Measurements from ENCODE around the gene TBCD.

The TBCD gene

GRCh38 chr17:82832411-82832810 is 80.5 kb downstream of the TBCD start:
- no peak for DNase-seq (ENCODE audit: low read depth in 2 of 2)

GRCh38 chr17:82832881-82833475 is 81.1 kb downstream of the TBCD start:
- no peak for DNase-seq (ENCODE audit: low read depth in 2 of 2)

- DNase-seq (ENCODE audit: low read depth in 2 of 2) = no peak
Observed at GRCh38 chr17:82835122-82835521, 83.3 kb downstream of the TBCD start.

- DNase-seq (ENCODE audit: low read depth in 2 of 2) = no peak
Observed at GRCh38 chr17:82835766-82836512, 84.1 kb downstream of the TBCD start.

GRCh38 chr17:82836823-82837357 is 85.0 kb downstream of the TBCD start:
- no peak for DNase-seq (ENCODE audit: low read depth in 2 of 2)

- DNase-seq (ENCODE audit: low read depth in 2 of 2) = no peak
Observed at GRCh38 chr17:82837586-82838320, 85.9 kb downstream of the TBCD start.

GRCh38 chr17:82838386-82839063 is 86.7 kb downstream of the TBCD start:
- no peak for DNase-seq (ENCODE audit: low read depth in 2 of 2)

GRCh38 chr17:82839617-82840292 is 87.9 kb downstream of the TBCD start, which contains the start of gene ZNF750:
Gene ZNF750, minus strand, starts transcription at chr17:82840022. Its CDS starts 7,568 bp downstream, at chr17:82832454.
- no peak for DNase-seq (ENCODE audit: low read depth in 2 of 2)

- DNase-seq (ENCODE audit: low read depth in 2 of 2) = no peak
Observed at GRCh38 chr17:82840431-82840831, 88.6 kb downstream of the TBCD start.

GRCh38 chr17:82841921-82842596 is 90.2 kb downstream of the TBCD start:
- DNase-seq (ENCODE audit: low read depth in 2 of 2) = no peak

- DNase-seq (ENCODE audit: low read depth in 2 of 2) = no peak
Observed at GRCh38 chr17:82843904-82844680, 92.2 kb downstream of the TBCD start.

- no peak for DNase-seq (ENCODE audit: low read depth in 2 of 2)
Observed at GRCh38 chr17:82844796-82845162, 92.9 kb downstream of the TBCD start.

- DNase-seq (ENCODE audit: low read depth in 2 of 2) = no peak
Observed at GRCh38 chr17:82845163-82845807, 93.4 kb downstream of the TBCD start.

GRCh38 chr17:82846061-82846691 is 94.3 kb downstream of the TBCD start:
- no peak for DNase-seq (ENCODE audit: low read depth in 2 of 2)

GRCh38 chr17:82848022-82848592 is 96.2 kb downstream of the TBCD start:
- DNase-seq (ENCODE audit: low read depth in 2 of 2) = peak; percentile 29 to 49

GRCh38 chr17:82849076-82849945 is 97.4 kb downstream of the TBCD start:
- DNase-seq (ENCODE audit: low read depth in 2 of 2) = no peak

GRCh38 chr17:82851381-82851780 is 99.5 kb downstream of the TBCD start:
- DNase-seq (ENCODE audit: low read depth in 2 of 2) = no peak

GRCh38 chr17:82854226-82854625 is 102.4 kb downstream of the TBCD start:
- no peak for DNase-seq (ENCODE audit: low read depth in 2 of 2)
